Loucy (cell line): ENCODE measurements around the gene SYNGR1.

Experiments used
- H2AFZ ChIP-seq: fragments of 200-600 bp; sonication (generic); 2 replicates; pipeline ENCODE4 v1.6.0; 2016; ENCODE audit warnings: antibody characterized with exemption, mild to moderate bottlenecking, low read length, moderate library complexity
- H3F3A ChIP-seq: fragments of 200-600 bp; 2 replicates; pipeline ENCODE4 v1.6.0; 2016; ENCODE audit warnings: antibody characterized with exemption, low read depth, mild to moderate bottlenecking
- H3K27me3 ChIP-seq: fragments of 200-600 bp; sonication (generic); 2 replicates; pipeline ENCODE4 v1.6.1; 2014; ENCODE audit warnings: low read length, mild to moderate bottlenecking; ENCODE audit not compliant: insufficient read depth, poor library complexity, severe bottlenecking
- H3K36me3 ChIP-seq: fragments of 200-600 bp; sonication (generic); 2 replicates; pipeline ENCODE4 v1.6.1; 2016; ENCODE audit warnings: low read length; ENCODE audit not compliant: insufficient read depth
- H3K4me1 ChIP-seq: fragments of 200-600 bp; sonication (generic); 2 replicates; pipeline ENCODE4 v1.5.1; 2014; ENCODE audit warnings: low read length, mild to moderate bottlenecking; ENCODE audit not compliant: insufficient read depth, poor library complexity, severe bottlenecking
- H3K4me2 ChIP-seq: fragments of 200-600 bp; sonication (generic); 2 replicates; pipeline ENCODE4 v1.6.0; 2014; ENCODE audit warnings: antibody characterized with exemption, low read length, low read depth, mild to moderate bottlenecking; ENCODE audit not compliant: poor library complexity, severe bottlenecking
- H3K4me3 ChIP-seq: fragments of 200-600 bp; sonication (generic); 2 replicates; pipeline ENCODE4 v1.5.1; 2014; ENCODE audit warnings: low read length, mild to moderate bottlenecking, mixed read lengths; ENCODE audit not compliant: poor library complexity, severe bottlenecking
- H3K79me2 ChIP-seq: fragments of 200-600 bp; sonication (generic); 2 replicates; pipeline ENCODE4 v1.6.1; 2014; ENCODE audit warnings: low read length; ENCODE audit not compliant: insufficient read depth
- H3K9ac ChIP-seq: fragments of 200-600 bp; sonication (generic); 2 replicates; pipeline ENCODE4 v1.6.0; 2014; ENCODE audit warnings: mild to moderate bottlenecking, low read depth, low read length, moderate library complexity; ENCODE audit not compliant: poor library complexity, severe bottlenecking
- H3K9me2 ChIP-seq: fragments of 200-600 bp; sonication (generic); replicated peaks from 2 replicates; pipeline ENCODE4 v1.6.1; 2016; ENCODE audit warnings: low read depth, low read length, mixed read lengths
- H3K9me3 ChIP-seq: fragments of 200-600 bp; sonication (generic); 2 replicates; pipeline ENCODE4 v1.6.1; 2014; ENCODE audit warnings: mild to moderate bottlenecking, antibody characterized with exemption, low read length, low read depth; ENCODE audit not compliant: insufficient read depth
- H4K20me1 ChIP-seq: fragments of 200-600 bp; sonication (generic); 2 replicates; pipeline ENCODE4 v1.6.0; 2014; ENCODE audit warnings: antibody characterized with exemption, low read length, mild to moderate bottlenecking; ENCODE audit not compliant: insufficient read depth, poor library complexity, severe bottlenecking
- CTCF ChIP-seq: fragments of 200-600 bp; sonication (generic); conservative IDR thresholded peaks from 2 replicates; pipeline ENCODE4 v1.5.1; 2014; ENCODE audit warnings: mild to moderate bottlenecking, antibody characterized with exemption, low read length
- EZH2phosphoT487 ChIP-seq: fragments of 200-600 bp; IDR thresholded peaks from 2 replicates; pipeline ENCODE4 v1.6.1; 2018; ENCODE audit warnings: antibody characterized with exemption, mild to moderate bottlenecking, moderate library complexity, borderline replicate concordance

SYNGR1 gene

GRCh38 chr22:39349967-39350726, at the start of gene SYNGR1:
Gene SYNGR1 (plus strand): TSS chr22:39349991. CDS start chr22:39350011, 20 bp downstream.
- Histone ChIP-seq H3K9ac (peak within 1 kb of the TSS; percentile 84), H3F3A (peaks cover 5% of the 10 kb centered on the region; the same call in 1 of the 2 replicates), H3K4me2 (peak within 1 kb of the TSS; percentile 93), H3K4me1 (peaks cover 41% of the 10 kb centered on the region), H3K9me3 (no peaks in the 10 kb centered on the region), H3K79me2 (peaks cover 31% of the 10 kb centered on the region), H3K36me3 (no peaks in the 10 kb centered on the region), H3K27me3 (no peaks in the 10 kb centered on the region), H3K9me2 (no peaks in the 10 kb centered on the region), H3K4me3 (peak within 1 kb of the TSS; percentile 88), H2AFZ (peak within 1 kb of the TSS; percentile 95), H4K20me1 (peaks cover 6% of the 10 kb centered on the region)
- TF ChIP-seq CTCF: no peak
- no peak for TF ChIP-seq EZH2phosphoT487

- Histone ChIP-seq H3K9me3 (no peaks in the 10 kb centered on the region), H4K20me1 (no peaks in the 10 kb centered on the region), H3K4me1 (peaks cover 9% of the 10 kb centered on the region), H3F3A (no peaks in the 10 kb centered on the region), H3K9me2 (no peaks in the 10 kb centered on the region), H3K9ac (no peak overlapping the region), H3K4me2 (no peak overlapping the region), H2AFZ (no peak overlapping the region), H3K27me3 (no peaks in the 10 kb centered on the region), H3K79me2 (no peaks in the 10 kb centered on the region), H3K36me3 (no peaks in the 10 kb centered on the region), H3K4me3 (no peak overlapping the region)
- no peak for TF ChIP-seq EZH2phosphoT487
- TF ChIP-seq CTCF: no peak
These were observed 49.5 kb upstream of the SYNGR1 start for GRCh38 chr22:39300186-39300830.

GRCh38 chr22:39301108-39301507, 48.7 kb upstream of the SYNGR1 start:
- Histone ChIP-seq H3K9ac (no peak overlapping the region), H3K9me3 (no peaks in the 10 kb centered on the region), H3K79me2 (no peaks in the 10 kb centered on the region), H3K36me3 (no peaks in the 10 kb centered on the region), H3K4me3 (no peak overlapping the region), H3K27me3 (no peaks in the 10 kb centered on the region), H3K4me2 (no peak overlapping the region), H2AFZ (no peak overlapping the region), H3F3A (no peaks in the 10 kb centered on the region), H4K20me1 (no peaks in the 10 kb centered on the region), H3K9me2 (no peaks in the 10 kb centered on the region), H3K4me1 (peaks cover 9% of the 10 kb centered on the region)
- TF ChIP-seq EZH2phosphoT487: no peak
- no peak for TF ChIP-seq CTCF
